Activated naive CD8-positive, alpha-beta T cell treated with anti-CD3 and anti-CD28 coated beads, Interleukin-2, amount 10 ng/mL, durations not matched to agents 7 days and 5 days (primary cell): ENCODE results near the gene SECTM1. TPM values are rescaled to one million over a fixed set of nuclear protein-coding genes. Genes with fewer than 3 reads are reported as not detected.
"Not testable (repeated sequence)": the region's sequence is repeated elsewhere in the genome, so short reads cannot be mapped to it uniquely, and the experiment has no call there.

Experiments used
- ATAC-seq: fragments of 150-1000 bp; cut with Tn5 transposase; one replicate; pipeline ENCODE4 v1.10.0; 2021; ENCODE audit warnings: low read depth, moderate library complexity
- POLR2A ChIA-PET: fragments of 350-600 bp; sonication (Branson Sonifier 250); formaldehyde crosslinking; loops from one replicate; lab custom pipeline; 2021; ENCODE audit warnings: antibody characterized with exemption; lab: Charles Lee
- DNase-seq: peaks from one replicate; pipeline ENCODE4 v3.0.0; 2021
- H3K27ac Mint-ChIP-seq: one replicate; pipeline ENCODE4 v1.8.0; 2022; ENCODE audit warnings: mild to moderate bottlenecking, mixed read lengths
- H3K27me3 Mint-ChIP-seq: one replicate; pipeline ENCODE4 v1.8.0; 2022; ENCODE audit warnings: mild to moderate bottlenecking, moderate library complexity, mixed read lengths
- H3K36me3 Mint-ChIP-seq: one replicate; pipeline ENCODE4 v1.8.0; 2021; ENCODE audit warnings: mild to moderate bottlenecking, mixed read lengths
- H3K4me1 Mint-ChIP-seq: one replicate; pipeline ENCODE4 v1.8.0; 2021; ENCODE audit warnings: mixed read lengths
- H3K4me3 Mint-ChIP-seq: one replicate; pipeline ENCODE4 v1.8.0; 2022; ENCODE audit warnings: mild to moderate bottlenecking, moderate library complexity, mixed read lengths
- H3K9me3 Mint-ChIP-seq: one replicate; pipeline ENCODE4 v1.8.0; 2021; ENCODE audit warnings: mixed read lengths
- total RNA-seq, 2 experiments: library from RNA; stranded (reverse); gene quantifications; one replicate each; pipeline ENCODE4 v1.2.3, GENCODE V29; 2021

SECTM1 gene
- total RNA-seq, 2 experiments from 2014 or later: 0.86 to 1.0 TPM

GRCh38 chr17:82359451-82360074 is 26.0 kb upstream of the SECTM1 start:
- H3K27me3 Mint-ChIP-seq, H3K36me3 Mint-ChIP-seq, H3K9me3 Mint-ChIP-seq, ATAC-seq, H3K4me3 Mint-ChIP-seq, DNase-seq, H3K4me1 Mint-ChIP-seq, H3K27ac Mint-ChIP-seq, POLR2A ChIA-PET: not testable (repeated sequence)

GRCh38 chr17:82358465-82359350 is 25.1 kb upstream of the SECTM1 start, which contains the start of gene TEX19:
TEX19 (plus strand) TSS chr17:82359247; CDS start chr17:82362151, 2,904 bp downstream.
- Mint-ChIP-seq H3K4me1 (peaks cover 6% of the 10 kb centered on the region), H3K36me3 (no peaks in the 10 kb centered on the region), H3K27me3 (peaks cover 8% of the 10 kb centered on the region), H3K9me3 (no peaks in the 10 kb centered on the region), H3K4me3 (no peak within 1 kb of the TSS), H3K27ac (peak within 1 kb of the TSS; percentile 46)
- POLR2A ChIA-PET: no interaction called here
- no peak for DNase-seq
- peak; percentile 50 for ATAC-seq

- POLR2A ChIA-PET: no interaction called here
- no peak for ATAC-seq
- peaks cover 6% of the 10 kb centered on the region for H3K4me1 Mint-ChIP-seq
Measured at GRCh38 chr17:82357394-82357793, 23.8 kb upstream of the SECTM1 start.

GRCh38 chr17:82356845-82357355 is 23.3 kb upstream of the SECTM1 start:
- Mint-ChIP-seq H3K9me3 (no peaks in the 10 kb centered on the region), H3K27me3 (peaks cover 8% of the 10 kb centered on the region), H3K4me3 (no peak overlapping the region), H3K36me3 (no peaks in the 10 kb centered on the region), H3K27ac (no peak overlapping the region), H3K4me1 (peaks cover 8% of the 10 kb centered on the region)
- POLR2A ChIA-PET: no interaction called here
- DNase-seq (no peak), ATAC-seq (no peak)

More at GRCh38 chr17:82357394-82357793, 23.8 kb upstream of the SECTM1 start:
- no peaks in the 10 kb centered on the region for H3K36me3 Mint-ChIP-seq
- no peaks in the 10 kb centered on the region for H3K9me3 Mint-ChIP-seq
- no peak overlapping the region for H3K27ac Mint-ChIP-seq
- no peak for DNase-seq
- no peak overlapping the region for H3K4me3 Mint-ChIP-seq
- H3K27me3 Mint-ChIP-seq: peaks cover 8% of the 10 kb centered on the region

GRCh38 chr17:82355770-82356427 is 22.3 kb upstream of the SECTM1 start:
- peaks cover 8% of the 10 kb centered on the region for H3K27me3 Mint-ChIP-seq
- ATAC-seq: no peak
- no peak overlapping the region for H3K4me3 Mint-ChIP-seq
- POLR2A ChIA-PET: no interaction called here
- no peaks in the 10 kb centered on the region for H3K36me3 Mint-ChIP-seq
- H3K27ac Mint-ChIP-seq: no peak overlapping the region
- peaks cover 8% of the 10 kb centered on the region for H3K4me1 Mint-ChIP-seq
- no peak for DNase-seq
- no peaks in the 10 kb centered on the region for H3K9me3 Mint-ChIP-seq

GRCh38 chr17:82354804-82355308 is 21.3 kb upstream of the SECTM1 start:
- POLR2A ChIA-PET: no interaction called here
- Mint-ChIP-seq H3K4me3 (no peak overlapping the region), H3K9me3 (no peaks in the 10 kb centered on the region), H3K36me3 (no peaks in the 10 kb centered on the region), H3K4me1 (peaks cover 8% of the 10 kb centered on the region), H3K27me3 (peaks cover 10% of the 10 kb centered on the region), H3K27ac (no peak overlapping the region)
- DNase-seq (no peak), ATAC-seq (no peak)

- H3K36me3 Mint-ChIP-seq: no peaks in the 10 kb centered on the region
- no peak overlapping the region for H3K27ac Mint-ChIP-seq
- H3K4me3 Mint-ChIP-seq: no peak overlapping the region
- peaks cover 5% of the 10 kb centered on the region for H3K4me1 Mint-ChIP-seq
- peaks cover 12% of the 10 kb centered on the region for H3K27me3 Mint-ChIP-seq
- no peaks in the 10 kb centered on the region for H3K9me3 Mint-ChIP-seq
- POLR2A ChIA-PET: no interaction called here
- ATAC-seq (no peak), DNase-seq (no peak)
Measured at GRCh38 chr17:82353484-82353883, 19.9 kb upstream of the SECTM1 start.

- peak; percentile 79 for DNase-seq
- peak; percentile 83 for ATAC-seq
- Mint-ChIP-seq H3K4me1 (peaks cover 2% of the 10 kb centered on the region), H3K4me3 (no peak overlapping the region), H3K27ac (no peak overlapping the region), H3K9me3 (no peaks in the 10 kb centered on the region), H3K27me3 (peaks cover 11% of the 10 kb centered on the region), H3K36me3 (no peaks in the 10 kb centered on the region)
- POLR2A ChIA-PET: no interaction called here
Measured at GRCh38 chr17:82351713-82352488, 18.3 kb upstream of the SECTM1 start.

- Mint-ChIP-seq H3K36me3 (no peaks in the 10 kb centered on the region), H3K9me3 (no peaks in the 10 kb centered on the region), H3K27me3 (peaks cover 15% of the 10 kb centered on the region), H3K27ac (no peak overlapping the region), H3K4me1 (peaks cover 7% of the 10 kb centered on the region), H3K4me3 (no peak overlapping the region)
- POLR2A ChIA-PET: no interaction called here
- ATAC-seq (no peak), DNase-seq (no peak)
Measured at GRCh38 chr17:82351254-82351712, 17.7 kb upstream of the SECTM1 start.

- Mint-ChIP-seq H3K27ac (no peak overlapping the region), H3K27me3 (peaks cover 11% of the 10 kb centered on the region), H3K4me3 (no peak overlapping the region), H3K9me3 (no peaks in the 10 kb centered on the region), H3K4me1 (peaks cover 7% of the 10 kb centered on the region), H3K36me3 (no peaks in the 10 kb centered on the region)
- DNase-seq (peak; percentile 57), ATAC-seq (no peak)
- POLR2A ChIA-PET: no interaction called here
Measured at GRCh38 chr17:82350182-82351030, 16.8 kb upstream of the SECTM1 start.

- no peak overlapping the region for H3K27ac Mint-ChIP-seq
- peaks cover 7% of the 10 kb centered on the region for H3K4me1 Mint-ChIP-seq
- H3K36me3 Mint-ChIP-seq: no peaks in the 10 kb centered on the region
- no peaks in the 10 kb centered on the region for H3K9me3 Mint-ChIP-seq
- POLR2A ChIA-PET: no interaction called here
- ATAC-seq: no peak
- peaks cover 11% of the 10 kb centered on the region for H3K27me3 Mint-ChIP-seq
- no peak overlapping the region for H3K4me3 Mint-ChIP-seq
- DNase-seq: no peak
Measured at GRCh38 chr17:82349287-82349701, 15.7 kb upstream of the SECTM1 start.

GRCh38 chr17:82348866-82349265 is 15.3 kb upstream of the SECTM1 start:
- DNase-seq (no peak), ATAC-seq (no peak)
- no peaks in the 10 kb centered on the region for H3K9me3 Mint-ChIP-seq
- POLR2A ChIA-PET: no interaction called here
- H3K4me1 Mint-ChIP-seq: peaks cover 7% of the 10 kb centered on the region
- no peak overlapping the region for H3K27ac Mint-ChIP-seq
- H3K4me3 Mint-ChIP-seq: no peak overlapping the region
- peaks cover 11% of the 10 kb centered on the region for H3K27me3 Mint-ChIP-seq
- no peaks in the 10 kb centered on the region for H3K36me3 Mint-ChIP-seq
